ENCODE results near the gene C14orf180. TPM values are rescaled to one million over a fixed set of nuclear protein-coding genes. Genes with fewer than 3 reads are reported as not detected.
A peak's percentile ranks its signal among the peaks of the same experiment; 100 is the strongest.

Gene C14orf180
- total RNA-seq, 5 donors from 2014 or later (not counting 1 experiment from before 2014, with no cell fraction given) = not detected

- no peak overlapping the region for H3K4me3 ChIP-seq (ENCODE audit: control insufficient read depth in 1 of 2, extremely low read depth in 1 of 2, low read length in 1 of 2)
- no peaks in the 10 kb centered on the region for H3K36me3 Mint-ChIP-seq
- H3K27me3 Mint-ChIP-seq = peaks cover 5 to 49% of the 10 kb centered on the region in 2 donors
- ATAC-seq (replicated peaks in 1 of 4) = no peak
- ChIA-PET POLR2A (no interaction called here), CTCF (no interaction called here)
- no peak overlapping the region for H3K27ac Mint-ChIP-seq
- no peak overlapping the region for H3K4me3 Mint-ChIP-seq
- H3K9me3 ChIP-seq = no peaks in the 10 kb centered on the region
- H3K27me3 ChIP-seq (replicated peaks in 1 of 2; ENCODE audit: control insufficient read depth in 2 of 2, extremely low read depth in 1 of 2, insufficient read depth in 2 of 2, low read length in 1 of 2) = peaks cover 0 to 64% of the 10 kb centered on the region in 2 experiments
- H3K4me1 ChIP-seq (ENCODE audit: control insufficient read depth in 1 of 2, extremely low read depth in 1 of 2, insufficient read depth in 2 of 2, low read length in 2 of 2) = no peaks in the 10 kb centered on the region
- H3K27ac ChIP-seq (ENCODE audit: low read length) = no peak overlapping the region
- H3K9me3 Mint-ChIP-seq = no peaks in the 10 kb centered on the region
- WGBS (ENCODE audit: insufficient coverage) = 90% methylated on average over 2 of the region's 13 CpGs
- no peaks in the 10 kb centered on the region for H3K36me3 ChIP-seq (ENCODE audit: control insufficient read depth in 2 of 2, extremely low read depth in 1 of 2, insufficient read depth in 1 of 2, low read length in 1 of 2)
- no peak for DNase-seq
- no peaks in the 10 kb centered on the region for H3K4me1 Mint-ChIP-seq
Measured at GRCh38 chr14:104550340-104550860, 29.2 kb upstream of the C14orf180 start.

DNA sequence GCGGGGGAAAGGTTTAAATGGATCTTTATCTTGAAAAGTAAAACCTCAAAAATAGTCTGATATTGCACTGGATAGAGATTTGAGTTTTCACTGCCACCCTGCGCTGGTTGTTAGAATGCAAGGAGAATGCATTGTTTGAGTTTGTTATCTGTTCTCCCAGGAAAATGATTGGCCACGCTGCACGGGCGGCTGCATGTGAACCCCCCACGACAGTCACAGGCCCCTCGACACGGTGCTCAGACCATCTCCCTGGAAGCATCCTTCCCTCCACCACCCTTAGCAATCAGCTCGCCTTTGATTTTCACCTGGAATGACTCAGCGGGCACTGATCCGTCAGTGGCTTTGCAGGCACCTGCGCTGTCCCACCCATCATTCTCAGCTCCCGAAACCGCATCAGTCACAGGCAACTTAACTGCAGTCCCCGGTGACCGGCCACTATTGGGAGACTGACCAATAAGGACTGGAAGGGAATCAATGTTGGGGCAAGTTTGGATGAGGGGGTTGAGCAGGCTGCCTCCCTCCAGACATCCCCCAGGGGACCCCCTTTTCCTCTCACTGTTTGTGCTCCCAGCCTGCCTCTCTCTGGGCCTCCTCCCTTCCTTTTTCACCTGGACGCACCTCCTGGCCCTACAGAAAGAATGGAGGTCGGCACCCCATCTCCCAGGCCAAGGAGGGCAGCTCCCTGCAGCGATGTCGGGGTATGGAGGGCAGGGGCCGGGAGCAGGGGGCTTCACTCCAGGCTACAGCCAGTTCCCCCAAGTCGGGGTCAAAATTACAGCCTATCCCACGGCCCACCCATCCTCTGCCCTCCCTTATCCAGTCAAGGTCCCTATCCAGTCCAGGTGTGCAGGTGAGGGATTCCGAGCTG lies 28.5 kb upstream of the C14orf180 start:
- no peak overlapping the region for H3K27ac Mint-ChIP-seq
- no peaks in the 10 kb centered on the region for H3K9me3 Mint-ChIP-seq
- Histone ChIP-seq H3K27me3 (replicated peaks in 1 of 2; ENCODE audit: control insufficient read depth in 2 of 2, extremely low read depth in 1 of 2, insufficient read depth in 2 of 2, low read length in 1 of 2) (peaks cover 0 to 57% of the 10 kb centered on the region in 2 experiments), H3K9me3 (no peaks in the 10 kb centered on the region), H3K36me3 (ENCODE audit: control insufficient read depth in 2 of 2, extremely low read depth in 1 of 2, insufficient read depth in 1 of 2, low read length in 1 of 2) (no peaks in the 10 kb centered on the region), H3K4me1 (ENCODE audit: control insufficient read depth in 1 of 2, extremely low read depth in 1 of 2, insufficient read depth in 2 of 2, low read length in 2 of 2) (no peaks in the 10 kb centered on the region), H3K4me3 (ENCODE audit: control insufficient read depth in 1 of 2, extremely low read depth in 1 of 2, low read length in 1 of 2) (no peak overlapping the region), H3K27ac (ENCODE audit: low read length) (no peak overlapping the region)
- ATAC-seq (replicated peaks in 1 of 4) = no peak
- H3K36me3 Mint-ChIP-seq = no peaks in the 10 kb centered on the region
- 71% methylated on average over 13 of the region's 24 CpGs for WGBS (ENCODE audit: insufficient coverage)
- no peak overlapping the region for H3K4me3 Mint-ChIP-seq
- POLR2A ChIA-PET = no interaction called here
- CTCF ChIA-PET = no interaction called here
- DNase-seq = no peak
- no peaks in the 10 kb centered on the region for H3K4me1 Mint-ChIP-seq
- H3K27me3 Mint-ChIP-seq = peaks cover 7 to 45% of the 10 kb centered on the region in 2 donors

DNA sequence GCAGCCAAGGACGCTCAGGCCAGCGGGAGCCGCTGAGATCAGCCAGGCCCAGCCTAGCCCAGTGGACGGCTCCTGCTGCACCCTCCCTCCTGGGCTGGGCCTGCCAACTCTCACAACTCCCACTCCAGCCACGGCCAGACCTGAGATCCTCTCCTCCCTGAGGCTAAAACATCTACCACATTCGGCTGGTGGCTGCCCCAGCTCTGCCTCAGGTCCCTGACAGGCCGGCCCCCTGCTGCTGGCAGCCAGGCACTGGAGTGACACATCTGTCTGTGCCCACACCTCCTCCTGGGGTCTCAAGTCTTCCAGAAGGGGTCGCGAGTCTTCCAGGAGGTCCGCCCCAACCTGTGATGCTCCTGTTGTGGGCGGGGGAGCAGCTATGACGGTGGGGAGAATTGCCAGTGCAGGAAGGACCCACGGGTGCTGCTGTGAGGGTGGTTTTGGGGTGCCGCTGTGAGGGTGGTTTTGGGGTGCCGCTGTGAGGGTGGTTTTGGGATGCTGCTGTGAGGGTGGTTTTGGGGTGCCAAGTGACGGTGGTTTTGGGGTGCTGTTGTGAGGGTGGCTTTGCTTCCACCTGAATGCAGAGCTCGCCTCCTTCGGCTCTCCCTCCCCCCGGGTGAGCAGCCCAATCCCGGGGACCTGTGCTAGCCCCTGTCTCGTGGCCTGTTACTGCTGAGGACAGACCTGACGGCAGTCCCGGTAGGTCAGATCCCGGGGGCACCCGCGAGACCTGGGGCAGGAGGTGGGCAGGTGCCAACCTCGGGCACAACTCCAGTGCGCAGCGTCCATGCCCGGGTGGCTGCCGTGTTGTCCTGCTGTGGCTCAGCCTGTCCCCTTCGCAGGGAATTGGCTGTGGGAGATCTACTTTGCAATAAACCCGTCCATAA lies 27.5 kb upstream of the C14orf180 start:
- Mint-ChIP-seq H3K27ac (no peak overlapping the region), H3K9me3 (no peaks in the 10 kb centered on the region), H3K4me1 (no peaks in the 10 kb centered on the region), H3K27me3 (peaks cover 7 to 40% of the 10 kb centered on the region in 2 donors), H3K36me3 (no peaks in the 10 kb centered on the region), H3K4me3 (no peak overlapping the region)
- CTCF ChIA-PET = no interaction called here
- ATAC-seq (replicated peaks in 1 of 4) (no peak), DNase-seq (peak in 1 of 35 experiments; percentile 2)
- Histone ChIP-seq H3K27ac (ENCODE audit: low read length) (no peak overlapping the region), H3K4me1 (ENCODE audit: control insufficient read depth in 1 of 2, extremely low read depth in 1 of 2, insufficient read depth in 2 of 2, low read length in 2 of 2) (no peaks in the 10 kb centered on the region), H3K9me3 (no peaks in the 10 kb centered on the region), H3K36me3 (ENCODE audit: control insufficient read depth in 2 of 2, extremely low read depth in 1 of 2, insufficient read depth in 1 of 2, low read length in 1 of 2) (no peaks in the 10 kb centered on the region), H3K27me3 (replicated peaks in 1 of 2; ENCODE audit: control insufficient read depth in 2 of 2, extremely low read depth in 1 of 2, insufficient read depth in 2 of 2, low read length in 1 of 2) (peaks cover 0 to 56% of the 10 kb centered on the region in 2 experiments), H3K4me3 (ENCODE audit: control insufficient read depth in 1 of 2, extremely low read depth in 1 of 2, low read length in 1 of 2) (no peak overlapping the region)
- POLR2A ChIA-PET = no interaction called here
- WGBS (ENCODE audit: insufficient coverage) = 73% methylated on average over 28 of the region's 33 CpGs

DNA sequence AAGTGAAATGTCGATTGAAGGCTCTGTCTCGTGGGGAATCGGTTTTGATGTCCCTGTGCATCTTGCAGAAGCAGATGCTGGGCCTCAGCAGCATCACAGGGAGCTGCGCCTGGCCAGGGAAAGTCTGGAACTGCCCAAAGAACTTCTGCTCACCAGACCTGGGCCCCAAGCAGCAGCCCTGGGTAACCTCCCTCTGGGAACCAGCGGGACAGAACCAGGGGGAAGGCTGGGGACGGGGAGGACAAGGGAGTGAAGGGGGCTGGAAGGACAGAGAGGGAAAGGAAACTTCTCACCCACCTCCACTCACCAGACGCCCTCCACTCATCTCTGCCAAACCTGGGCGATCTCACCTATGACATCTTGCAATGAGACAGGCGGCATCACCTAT lies 26.8 kb upstream of the C14orf180 start:
- no peaks in the 10 kb centered on the region for H3K9me3 Mint-ChIP-seq
- CTCF ChIA-PET = no interaction called here

GRCh38 chr14:104553166-104554087 lies 26.1 kb upstream of the C14orf180 start:
- Histone ChIP-seq H3K27me3 (replicated peaks in 1 of 2; ENCODE audit: control insufficient read depth in 2 of 2, extremely low read depth in 1 of 2, insufficient read depth in 2 of 2, low read length in 1 of 2) (peaks cover 0 to 51% of the 10 kb centered on the region in 2 experiments), H3K4me3 (ENCODE audit: control insufficient read depth in 1 of 2, extremely low read depth in 1 of 2, low read length in 1 of 2) (no peak overlapping the region), H3K9me3 (no peaks in the 10 kb centered on the region), H3K36me3 (ENCODE audit: control insufficient read depth in 2 of 2, extremely low read depth in 1 of 2, insufficient read depth in 1 of 2, low read length in 1 of 2) (no peaks in the 10 kb centered on the region), H3K4me1 (ENCODE audit: control insufficient read depth in 1 of 2, extremely low read depth in 1 of 2, insufficient read depth in 2 of 2, low read length in 2 of 2) (no peaks in the 10 kb centered on the region), H3K27ac (ENCODE audit: low read length) (no peak overlapping the region)
- Mint-ChIP-seq H3K4me3 (no peak overlapping the region), H3K27me3 (peaks cover 3 to 30% of the 10 kb centered on the region in 2 donors), H3K9me3 (no peaks in the 10 kb centered on the region), H3K4me1 (no peaks in the 10 kb centered on the region), H3K36me3 (no peaks in the 10 kb centered on the region), H3K27ac (no peak overlapping the region)
- DNase-seq = peak in 1 of 35 experiments; percentile 1
- ChIA-PET POLR2A (no interaction called here), CTCF (no interaction called here)
- 83% methylated on average over 20 of the region's 30 CpGs for WGBS (ENCODE audit: insufficient coverage)
- no peak for ATAC-seq (replicated peaks in 1 of 4)

More for the DNA sequence above, 26.8 kb upstream of the C14orf180 start:
- no peak overlapping the region for H3K4me3 Mint-ChIP-seq
- no peak overlapping the region for H3K27ac Mint-ChIP-seq
- no peaks in the 10 kb centered on the region for H3K36me3 Mint-ChIP-seq
- DNase-seq (no peak), ATAC-seq (replicated peaks in 1 of 4) (no peak)
- H3K4me1 ChIP-seq (ENCODE audit: control insufficient read depth in 1 of 2, extremely low read depth in 1 of 2, insufficient read depth in 2 of 2, low read length in 2 of 2) = no peaks in the 10 kb centered on the region
- H3K27me3 ChIP-seq (replicated peaks in 1 of 2; ENCODE audit: control insufficient read depth in 2 of 2, extremely low read depth in 1 of 2, insufficient read depth in 2 of 2, low read length in 1 of 2) = peaks cover 0 to 56% of the 10 kb centered on the region in 2 experiments
- no peaks in the 10 kb centered on the region for H3K4me1 Mint-ChIP-seq
- no peak overlapping the region for H3K4me3 ChIP-seq (ENCODE audit: control insufficient read depth in 1 of 2, extremely low read depth in 1 of 2, low read length in 1 of 2)
- H3K27ac ChIP-seq (ENCODE audit: low read length) = no peak overlapping the region
- 69% methylated on average over 6 of the region's 9 CpGs for WGBS (ENCODE audit: insufficient coverage)
- POLR2A ChIA-PET = no interaction called here
- no peaks in the 10 kb centered on the region for H3K9me3 ChIP-seq
- H3K36me3 ChIP-seq (ENCODE audit: control insufficient read depth in 2 of 2, extremely low read depth in 1 of 2, insufficient read depth in 1 of 2, low read length in 1 of 2) = no peaks in the 10 kb centered on the region
- H3K27me3 Mint-ChIP-seq = peaks cover 5 to 35% of the 10 kb centered on the region in 2 donors
